GM21825 (cell line): ENCODE measurements around the gene ARHGEF11.

Experiments used
- ATAC-seq: cut with Tn5 transposase; IDR thresholded peaks from one replicate; pipeline ENCODE4 v1.9.1; 2021; ENCODE audit warnings: mild to moderate bottlenecking, moderate library complexity; ENCODE audit not compliant: unreplicated experiment

The ARHGEF11 gene

GRCh38 chr1:157050836-157051235 is 5.3 kb upstream of the ARHGEF11 start:
- ATAC-seq, result no peak

GRCh38 chr1:157047062-157047410 is 1.5 kb upstream of the ARHGEF11 start:
- no peak for ATAC-seq

- no peak for ATAC-seq
Observed at GRCh38 chr1:157044326-157044725, 1.2 kb downstream of the ARHGEF11 start.

- no peak for ATAC-seq
Observed at GRCh38 chr1:157043685-157044084, 1.9 kb downstream of the ARHGEF11 start.

GRCh38 chr1:157042846-157043245 is 2.7 kb downstream of the ARHGEF11 start:
- no peak for ATAC-seq

GRCh38 chr1:157040802-157041201 is 4.7 kb downstream of the ARHGEF11 start:
- no peak for ATAC-seq

- ATAC-seq, result no peak
Observed at GRCh38 chr1:157035121-157035520, 10.4 kb downstream of the ARHGEF11 start.

- no peak for ATAC-seq
Observed at GRCh38 chr1:157034137-157034800, 11.3 kb downstream of the ARHGEF11 start.

- ATAC-seq, result no peak
Observed at GRCh38 chr1:157033357-157033876, 12.1 kb downstream of the ARHGEF11 start.

GRCh38 chr1:157032303-157032702 is 13.2 kb downstream of the ARHGEF11 start:
- ATAC-seq, result no peak

GRCh38 chr1:157030728-157031127 is 14.8 kb downstream of the ARHGEF11 start:
- ATAC-seq, result no peak

- no peak for ATAC-seq
Observed at GRCh38 chr1:157028674-157029073, 16.9 kb downstream of the ARHGEF11 start.

- ATAC-seq, result no peak
Observed at GRCh38 chr1:157025856-157026255, 19.7 kb downstream of the ARHGEF11 start.

- ATAC-seq, result no peak
Observed at GRCh38 chr1:157025385-157025784, 20.2 kb downstream of the ARHGEF11 start.

GRCh38 chr1:157021688-157022087 is 23.9 kb downstream of the ARHGEF11 start:
- no peak for ATAC-seq

GRCh38 chr1:157019457-157019856 is 26.1 kb downstream of the ARHGEF11 start:
- no peak for ATAC-seq

- ATAC-seq, result no peak
Observed at GRCh38 chr1:157011845-157012244, 33.7 kb downstream of the ARHGEF11 start.

GRCh38 chr1:157008502-157008901 is 37.0 kb downstream of the ARHGEF11 start:
- ATAC-seq, result no peak

GRCh38 chr1:157007306-157007705 is 38.2 kb downstream of the ARHGEF11 start:
- no peak for ATAC-seq

- no peak for ATAC-seq
Observed at GRCh38 chr1:157006676-157007075, 38.9 kb downstream of the ARHGEF11 start.

- no peak for ATAC-seq
Observed at GRCh38 chr1:157005965-157006364, 39.6 kb downstream of the ARHGEF11 start.

- no peak for ATAC-seq
Observed at GRCh38 chr1:157004806-157005205, 40.7 kb downstream of the ARHGEF11 start.

- ATAC-seq, result no peak
Observed at GRCh38 chr1:157004327-157004726, 41.2 kb downstream of the ARHGEF11 start.
